GM23338 (cell line): ENCODE results near the gene RNASE11. TPM values are rescaled to one million over a fixed set of nuclear protein-coding genes. Genes with fewer than 3 reads are reported as not detected.

Experiments used
- ATAC-seq: fragments of 200-7000 bp; cut with Tn5 transposase; 3 replicates; pipeline ENCODE4 v1.9.1; 2020
- DNase-seq: peaks from one replicate; pipeline ENCODE4 v3.0.0-alpha.2; 2015; ENCODE audit warnings: low spot score
- H2AFZ ChIP-seq: fragments of 200-600 bp; sonication (generic); 2 replicates; pipeline ENCODE4 v1.8.0; 2016; ENCODE audit warnings: antibody characterized with exemption, mild to moderate bottlenecking, moderate library complexity
- H3F3A ChIP-seq: fragments of 200-600 bp; sonication (generic); replicated peaks from 2 replicates; pipeline ENCODE4 v1.8.0; 2017; ENCODE audit warnings: antibody characterized with exemption, mixed run types, low read depth
- H3K27ac ChIP-seq: fragments of 200-600 bp; sonication (generic); 2 replicates; pipeline ENCODE4 v1.6.1; 2016; ENCODE audit warnings: low read depth
- H3K27me3 ChIP-seq: fragments of 200-600 bp; sonication (generic); 2 replicates; pipeline ENCODE4 v1.8.0; 2016; ENCODE audit warnings: mild to moderate bottlenecking, mixed run types, moderate library complexity; ENCODE audit not compliant: insufficient read depth
- H3K36me3 ChIP-seq: fragments of 200-600 bp; sonication (generic); 2 replicates; pipeline ENCODE4 v1.8.0; 2016; ENCODE audit warnings: mild to moderate bottlenecking; ENCODE audit not compliant: insufficient read depth
- H3K4me1 ChIP-seq: fragments of 200-600 bp; sonication (generic); 2 replicates; pipeline ENCODE4 v1.8.0; 2016; ENCODE audit warnings: mild to moderate bottlenecking, moderate library complexity; ENCODE audit not compliant: insufficient read depth
- H3K4me2 ChIP-seq: fragments of 200-600 bp; sonication (generic); 2 replicates; pipeline ENCODE4 v1.7.1; 2017; ENCODE audit warnings: mixed run types
- H3K4me3 ChIP-seq: fragments of 200-600 bp; sonication (generic); 2 replicates; pipeline ENCODE4 v1.6.1; 2016; ENCODE audit warnings: mixed run types
- H3K79me2 ChIP-seq: fragments of 200-600 bp; sonication (generic); replicated peaks from 2 replicates; pipeline ENCODE4 v1.8.0; 2017; ENCODE audit warnings: mild to moderate bottlenecking; ENCODE audit not compliant: insufficient read depth
- H3K9me2 ChIP-seq: fragments of 200-600 bp; sonication (generic); 2 replicates; pipeline ENCODE4 v1.8.0; 2017; ENCODE audit not compliant: insufficient read depth
- H4K20me1 ChIP-seq: fragments of 200-600 bp; sonication (generic); replicated peaks from 2 replicates; pipeline ENCODE4 v1.8.0; 2017; ENCODE audit warnings: mild to moderate bottlenecking; ENCODE audit not compliant: insufficient read depth
- H3K27ac Mint-ChIP-seq: 2 replicates; pipeline ENCODE4 v1.8.0; 2020; ENCODE audit warnings: inconsistent platforms, mild to moderate bottlenecking, moderate library complexity, mixed read lengths
- H3K27me3 Mint-ChIP-seq: 3 replicates; pipeline ENCODE4 v1.8.0; 2022; ENCODE audit warnings: low read depth, mild to moderate bottlenecking, moderate library complexity, mixed read lengths, inconsistent platforms; ENCODE audit not compliant: insufficient read depth, poor library complexity
- H3K36me3 Mint-ChIP-seq: 3 replicates; pipeline ENCODE4 v1.8.0; 2021; ENCODE audit warnings: low read depth, mild to moderate bottlenecking, inconsistent platforms, moderate library complexity, mixed read lengths
- H3K4me1 Mint-ChIP-seq: 3 replicates; pipeline ENCODE4 v1.8.0; 2020; ENCODE audit warnings: mild to moderate bottlenecking, inconsistent platforms, mixed read lengths
- H3K4me3 Mint-ChIP-seq: 3 replicates; pipeline ENCODE4 v1.8.0; 2021; ENCODE audit warnings: moderate library complexity, mild to moderate bottlenecking, inconsistent platforms, mixed read lengths
- H3K9me3 Mint-ChIP-seq: 3 replicates; pipeline ENCODE4 v1.8.0; 2020; ENCODE audit warnings: moderate library complexity, mild to moderate bottlenecking, inconsistent platforms, mixed read lengths
- CREB1 ChIP-seq: fragments of 250-450 bp; sonication (Bioruptor Pico); IDR thresholded peaks from 2 replicates; pipeline ENCODE4 v1.5.0; 2020; ENCODE audit warnings: low read depth, mild to moderate bottlenecking, moderate library complexity
- CTCF ChIP-seq, 2 experiments: fragments of 200-600 bp in 1 of 2; sonication (generic) in 1 of 2; conservative IDR thresholded peaks; 2 replicates each; pipeline versions ENCODE4 v1.5.1 to v1.6.1; 2016 to 2017; ENCODE audit warnings: antibody characterized with exemption in 2 of 2, low read depth in 2 of 2, mild to moderate bottlenecking in 2 of 2, moderate library complexity in 1 of 2
- EZH2 ChIP-seq: fragments of 200-600 bp; sonication (generic); IDR thresholded peaks from one replicate; pipeline ENCODE4 v1.8.0; 2017; ENCODE audit warnings: antibody characterized with exemption, mild to moderate bottlenecking, low read depth; ENCODE audit not compliant: unreplicated experiment
- JUNB ChIP-seq: IDR thresholded peaks from one replicate; pipeline ENCODE4 v1.6.1; 2016; ENCODE audit warnings: antibody characterized with exemption; ENCODE audit not compliant: unreplicated experiment
- REST ChIP-seq: IDR thresholded peaks from one replicate; pipeline ENCODE4 v1.6.1; 2018; ENCODE audit warnings: antibody characterized with exemption; ENCODE audit not compliant: unreplicated experiment
- ZNF114 ChIP-seq: fragments of 250-450 bp; sonication (Bioruptor Pico); IDR thresholded peaks from 2 replicates; pipeline ENCODE4 v1.5.0; 2020; ENCODE audit warnings: mild to moderate bottlenecking, moderate library complexity
- ZNF331 ChIP-seq: fragments of 250-450 bp; sonication (Bioruptor Pico); IDR thresholded peaks from 2 replicates; pipeline ENCODE4 v1.5.0; 2020; ENCODE audit warnings: low read depth, mild to moderate bottlenecking, moderate library complexity
- polyA plus RNA-seq: library from polyadenylated mRNA; unstranded; fragments of >200 nt; fragmentation: Nextera tagmentation; extraction: Ambion mirVana; gene quantifications from 2 replicates; pipeline ENCODE4 v1.2.1, GENCODE V29; 2016
- total RNA-seq: library from RNA; depleted of rRNA; stranded (reverse); fragments of >200 nt; shearing (Covaris generic); gene quantifications from 2 replicates; pipeline ENCODE4 v1.2.3, GENCODE V29; 2014

Gene RNASE11
- total and polyA plus RNA-seq, 2 experiments from 2014 or later = not detected

DNA sequence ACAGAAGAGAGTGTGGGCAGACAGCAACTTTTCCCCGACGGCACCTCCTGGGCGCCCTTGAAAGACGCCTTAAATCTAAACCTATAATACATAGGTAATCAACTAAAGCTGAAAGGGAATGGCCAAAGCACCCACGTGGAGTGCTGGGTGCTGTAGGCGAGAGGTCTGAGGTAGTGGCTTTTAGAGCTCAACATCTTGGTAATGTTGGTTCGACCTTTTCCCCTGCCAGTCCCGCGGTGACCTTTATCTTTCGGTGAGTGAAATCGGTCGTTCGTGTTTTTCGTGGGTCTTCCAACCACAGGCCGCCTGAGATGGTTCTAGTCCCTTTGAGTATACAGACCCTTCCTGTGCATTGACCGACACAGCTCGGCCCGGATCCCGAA lies 44.6 kb upstream of the RNASE11 start:
- peaks cover 16% of the 10 kb centered on the region; the same call in 2 of the 3 replicates for H3K9me3 Mint-ChIP-seq
- H3K4me1 ChIP-seq = peaks cover 12% of the 10 kb centered on the region
- H3K9me2 ChIP-seq = no peaks in the 10 kb centered on the region
- H2AFZ ChIP-seq = peak overlapping the region; percentile 61
- peak overlapping the region; percentile 74 for H3K4me3 ChIP-seq
- ATAC-seq (peak; percentile 4), DNase-seq (peak; percentile 42)
- no peaks in the 10 kb centered on the region for H3K36me3 ChIP-seq
- H3K27me3 ChIP-seq = peaks cover 48% of the 10 kb centered on the region
- no peak for TF ChIP-seq EZH2
- TF ChIP-seq CTCF (conservative IDR thresholded peaks at IDR 0.05; ENCODE audit: low read depth in 2 of 2) = no peak
- no peak for TF ChIP-seq CREB1 (CRISPR knock-in tag)
- no peak for TF ChIP-seq REST
- no peak for TF ChIP-seq JUNB
- no peak for TF ChIP-seq ZNF114 (CRISPR knock-in tag)
- no peak for TF ChIP-seq ZNF331 (CRISPR knock-in tag)
- peaks cover 12% of the 10 kb centered on the region for H3F3A ChIP-seq
- no peaks in the 10 kb centered on the region for H3K79me2 ChIP-seq
- peak overlapping the region; percentile 83 for H3K4me2 ChIP-seq
- H3K27ac Mint-ChIP-seq = no peak overlapping the region; the same call in 1 of the 2 replicates
- peak overlapping the region; percentile 94 for H3K4me3 Mint-ChIP-seq
- peaks cover 12% of the 10 kb centered on the region for H3K4me1 Mint-ChIP-seq
- H4K20me1 ChIP-seq = no peaks in the 10 kb centered on the region
- no peak overlapping the region for H3K27ac ChIP-seq
- H3K36me3 Mint-ChIP-seq = peaks cover 6% of the 10 kb centered on the region; the same call in 2 of the 3 replicates
- peaks cover 42% of the 10 kb centered on the region for H3K27me3 Mint-ChIP-seq

DNA sequence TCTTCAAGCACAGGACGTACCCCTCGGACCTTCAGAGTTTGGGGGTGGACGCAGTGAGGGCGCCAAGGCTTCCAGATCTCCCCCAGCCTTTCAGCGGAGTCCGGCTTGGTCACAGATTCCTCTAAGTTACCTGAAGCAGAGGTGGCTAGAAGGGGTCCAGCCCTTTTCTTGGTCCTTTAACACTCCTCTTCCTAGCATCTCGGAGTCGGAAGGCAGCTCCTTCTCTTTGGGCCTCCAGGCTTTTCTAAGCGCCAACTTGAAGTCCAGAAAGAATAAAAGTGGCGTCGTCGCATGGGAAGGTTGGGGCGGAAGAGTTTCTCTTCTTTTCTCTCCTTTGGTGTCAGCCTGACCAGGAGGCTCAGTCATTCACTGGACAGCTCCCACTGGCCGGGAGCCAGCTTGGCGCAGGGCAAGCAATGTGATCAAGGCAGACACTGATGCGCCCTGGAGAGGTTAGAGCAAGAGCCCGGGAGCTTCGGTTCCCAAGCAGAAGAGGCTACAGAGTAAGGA lies 44.1 kb upstream of the RNASE11 start:
- DNase-seq (peak; percentile 68), ATAC-seq (peak; percentile 40)
- no peaks in the 10 kb centered on the region for H3K36me3 ChIP-seq
- peaks cover 13% of the 10 kb centered on the region for H3K4me1 ChIP-seq
- Mint-ChIP-seq H3K36me3 (peaks cover 6% of the 10 kb centered on the region; the same call in 2 of the 3 replicates), H3K27ac (no peak overlapping the region), H3K9me3 (peaks cover 16% of the 10 kb centered on the region), H3K4me1 (peaks cover 17% of the 10 kb centered on the region), H3K27me3 (peaks cover 46% of the 10 kb centered on the region), H3K4me3 (peak overlapping the region; percentile 94)
- peak overlapping the region; percentile 74 for H3K4me3 ChIP-seq
- no peaks in the 10 kb centered on the region for H4K20me1 ChIP-seq
- no peaks in the 10 kb centered on the region for H3K79me2 ChIP-seq
- H3K27me3 ChIP-seq = peaks cover 53% of the 10 kb centered on the region
- H2AFZ ChIP-seq = peak overlapping the region; percentile 83
- H3F3A ChIP-seq = peaks cover 12% of the 10 kb centered on the region
- H3K27ac ChIP-seq = no peak overlapping the region
- no peaks in the 10 kb centered on the region for H3K9me2 ChIP-seq
- TF ChIP-seq REST = peak; percentile 57
- no peak for TF ChIP-seq ZNF114 (CRISPR knock-in tag)
- peak overlapping the region; percentile 83 for H3K4me2 ChIP-seq
